ENCODE measurements around the gene METTL15. TPM values are rescaled to one million over a fixed set of nuclear protein-coding genes. Genes with fewer than 3 reads are reported as not detected.

The METTL15 gene
- total and polyA plus RNA-seq, 2 experiments from 2014 or later = 9.3 to 23.2 TPM

- no peaks in the 10 kb centered on the region for H3K4me1 ChIP-seq (ENCODE audit: insufficient read depth)
- no peak overlapping the region for H3K4me2 ChIP-seq
- no peaks in the 10 kb centered on the region for H3K9me3 ChIP-seq (ENCODE audit: low read depth)
- H3K9me2 ChIP-seq (replicated peaks; ENCODE audit: insufficient read depth) = no peaks in the 10 kb centered on the region
- no peak overlapping the region for H2AFZ ChIP-seq
- H4K20me1 ChIP-seq (ENCODE audit: insufficient read depth, poor library complexity, severe bottlenecking) = no peaks in the 10 kb centered on the region
- no peaks in the 10 kb centered on the region for H3K79me2 ChIP-seq
- no peaks in the 10 kb centered on the region for H3K36me3 ChIP-seq (replicated peaks; ENCODE audit: insufficient read depth, low read depth)
- no peak overlapping the region for H3K27ac ChIP-seq
- no peak overlapping the region for H3K4me3 ChIP-seq
- TF ChIP-seq EZH2 (IDR thresholded peaks at IDR 0.05; ENCODE audit: borderline replicate concordance) (no peak), CTCF (IDR thresholded peaks at IDR 0.05; ENCODE audit: poor library complexity) (no peak), EZH2phosphoT487 (IDR thresholded peaks at IDR 0.05; ENCODE audit: low read depth, severe bottlenecking, unreplicated experiment) (no peak)
- no peak for DNase-seq (ENCODE audit: low spot score)
- no peaks in the 10 kb centered on the region for H3K27me3 ChIP-seq
These were observed 133.6 kb downstream of the METTL15 start for GRCh38 chr11:28241760-28242159.

GRCh38 chr11:28242596-28242995 lies 134.4 kb downstream of the METTL15 start:
- H4K20me1 ChIP-seq (ENCODE audit: insufficient read depth, poor library complexity, severe bottlenecking) = no peaks in the 10 kb centered on the region
- no peaks in the 10 kb centered on the region for H3K36me3 ChIP-seq (replicated peaks; ENCODE audit: insufficient read depth, low read depth)
- no peaks in the 10 kb centered on the region for H3K27me3 ChIP-seq
- no peaks in the 10 kb centered on the region for H3K9me3 ChIP-seq (ENCODE audit: low read depth)
- no peak overlapping the region for H3K4me3 ChIP-seq
- no peak overlapping the region for H3K27ac ChIP-seq
- no peaks in the 10 kb centered on the region for H3K79me2 ChIP-seq
- H3K9me2 ChIP-seq (replicated peaks; ENCODE audit: insufficient read depth) = no peaks in the 10 kb centered on the region
- no peak overlapping the region for H2AFZ ChIP-seq
- H3K4me1 ChIP-seq (ENCODE audit: insufficient read depth) = no peaks in the 10 kb centered on the region
- no peak for DNase-seq (ENCODE audit: low spot score)
- H3K4me2 ChIP-seq = no peak overlapping the region
- no peak for TF ChIP-seq EZH2phosphoT487 (IDR thresholded peaks at IDR 0.05; ENCODE audit: low read depth, severe bottlenecking, unreplicated experiment)
- TF ChIP-seq EZH2 (IDR thresholded peaks at IDR 0.05; ENCODE audit: borderline replicate concordance) = no peak
- no peak for TF ChIP-seq CTCF (IDR thresholded peaks at IDR 0.05; ENCODE audit: poor library complexity)
- WGBS (ENCODE audit: low lambda C conversion rate, missing lambda C conversion rate) = 93% methylated on average over 4 of the region's 4 CpGs

- Histone ChIP-seq H3K4me2 (no peak overlapping the region), H3K27ac (no peak overlapping the region), H3K9me3 (ENCODE audit: low read depth) (no peaks in the 10 kb centered on the region), H3K4me1 (ENCODE audit: insufficient read depth) (no peaks in the 10 kb centered on the region), H3K36me3 (replicated peaks; ENCODE audit: insufficient read depth, low read depth) (no peaks in the 10 kb centered on the region), H3K9me2 (replicated peaks; ENCODE audit: insufficient read depth) (no peaks in the 10 kb centered on the region), H3K79me2 (no peaks in the 10 kb centered on the region), H3K27me3 (no peaks in the 10 kb centered on the region), H2AFZ (no peak overlapping the region), H3K4me3 (no peak overlapping the region), H4K20me1 (ENCODE audit: insufficient read depth, poor library complexity, severe bottlenecking) (no peaks in the 10 kb centered on the region)
- TF ChIP-seq EZH2phosphoT487 (IDR thresholded peaks at IDR 0.05; ENCODE audit: low read depth, severe bottlenecking, unreplicated experiment) = no peak
- no peak for TF ChIP-seq EZH2 (IDR thresholded peaks at IDR 0.05; ENCODE audit: borderline replicate concordance)
- TF ChIP-seq CTCF (IDR thresholded peaks at IDR 0.05; ENCODE audit: poor library complexity) = no peak
- 97% methylated on average over 2 of the region's 2 CpGs for WGBS (ENCODE audit: low lambda C conversion rate, missing lambda C conversion rate)
- DNase-seq (ENCODE audit: low spot score) = no peak
These were observed 134.9 kb downstream of the METTL15 start for GRCh38 chr11:28243061-28243460.

- no peak overlapping the region for H3K27ac ChIP-seq
- H3K4me2 ChIP-seq = no peak overlapping the region
- no peaks in the 10 kb centered on the region for H3K9me3 ChIP-seq (ENCODE audit: low read depth)
- no peak overlapping the region for H3K4me3 ChIP-seq
- no peaks in the 10 kb centered on the region for H3K79me2 ChIP-seq
- H4K20me1 ChIP-seq (ENCODE audit: insufficient read depth, poor library complexity, severe bottlenecking) = no peaks in the 10 kb centered on the region
- H3K9me2 ChIP-seq (replicated peaks; ENCODE audit: insufficient read depth) = no peaks in the 10 kb centered on the region
- H3K27me3 ChIP-seq = no peaks in the 10 kb centered on the region
- H3K4me1 ChIP-seq (ENCODE audit: insufficient read depth) = no peaks in the 10 kb centered on the region
- H2AFZ ChIP-seq = no peak overlapping the region
- no peaks in the 10 kb centered on the region for H3K36me3 ChIP-seq (replicated peaks; ENCODE audit: insufficient read depth, low read depth)
- TF ChIP-seq EZH2 (IDR thresholded peaks at IDR 0.05; ENCODE audit: borderline replicate concordance) (no peak), EZH2phosphoT487 (IDR thresholded peaks at IDR 0.05; ENCODE audit: low read depth, severe bottlenecking, unreplicated experiment) (no peak), CTCF (IDR thresholded peaks at IDR 0.05; ENCODE audit: poor library complexity) (no peak)
- DNase-seq (ENCODE audit: low spot score) = no peak
- WGBS (ENCODE audit: low lambda C conversion rate, missing lambda C conversion rate) = 86% methylated on average over 2 of the region's 2 CpGs
These were observed 135.4 kb downstream of the METTL15 start for GRCh38 chr11:28243581-28243980.

Measured in hepatocyte (in vitro differentiated cells).